ENCODE measurements around the gene DIP2C. TPM values are rescaled to one million over a fixed set of nuclear protein-coding genes. Genes with fewer than 3 reads are reported as not detected.

DIP2C gene
- total and polyA plus RNA-seq, 2 donors from 2014 or later, result 6.2 to 22.6 TPM

- FAIRE-seq (no peak), DNase-seq (peak in 1 of 5 donors; percentile 14)
Observed at GRCh38 chr10:409408-410040, 279.9 kb downstream of the DIP2C start.

GRCh38 chr10:408236-408635 is 281.2 kb downstream of the DIP2C start:
- Histone ChIP-seq H3K36me3 (ENCODE audit: control insufficient read depth in 2 of 3, insufficient read depth in 3 of 3, low read length in 3 of 3) (peaks cover 0 to 24% (median 9%) of the 10 kb centered on the region in 3 donors), H3K27me3 (ENCODE audit: control insufficient read depth, insufficient read depth, low read length) (no peaks in the 10 kb centered on the region), H3K4me3 (ENCODE audit: low read length in 3 of 3) (no peak overlapping the region), H3K9ac (ENCODE audit: low read length in 3 of 3) (no peak overlapping the region), H3K4me1 (ENCODE audit: control insufficient read depth in 2 of 3, insufficient read depth in 2 of 3, low read depth in 1 of 3, low read length in 3 of 3) (peaks cover 0 to 9% (median 2%) of the 10 kb centered on the region in 3 donors), H3K9me3 (ENCODE audit: control insufficient read depth in 2 of 3, insufficient read depth in 1 of 3, low read length in 3 of 3) (no peaks in the 10 kb centered on the region), H3K27ac (ENCODE audit: low read depth in 2 of 2, low read length in 2 of 2) (no peak overlapping the region)
- intact Hi-C loops (cut with DNase I), result no loop called here
- no peak for FAIRE-seq
- no peak for DNase-seq
- no peak for TF ChIP-seq CTCF (IDR thresholded peaks at IDR 0.05; ENCODE audit: borderline replicate concordance, extremely low read depth, insufficient read depth)

More at GRCh38 chr10:409408-410040, 279.9 kb downstream of the DIP2C start:
- H3K4me3 ChIP-seq (ENCODE audit: low read length in 3 of 3), result no peak overlapping the region
- no peaks in the 10 kb centered on the region for H3K9me3 ChIP-seq (ENCODE audit: control insufficient read depth in 2 of 3, insufficient read depth in 1 of 3, low read length in 3 of 3)
- peaks cover 0 to 9% (median 2%) of the 10 kb centered on the region in 3 donors for H3K4me1 ChIP-seq (ENCODE audit: control insufficient read depth in 2 of 3, insufficient read depth in 2 of 3, low read depth in 1 of 3, low read length in 3 of 3)
- intact Hi-C loops (cut with DNase I), result no loop called here
- no peak overlapping the region for H3K9ac ChIP-seq (ENCODE audit: low read length in 3 of 3)
- H3K36me3 ChIP-seq (ENCODE audit: control insufficient read depth in 2 of 3, insufficient read depth in 3 of 3, low read length in 3 of 3), result peaks cover 0 to 32% (median 9%) of the 10 kb centered on the region in 3 donors
- no peak overlapping the region for H3K27ac ChIP-seq (ENCODE audit: low read depth in 2 of 2, low read length in 2 of 2)
- no peaks in the 10 kb centered on the region for H3K27me3 ChIP-seq (ENCODE audit: control insufficient read depth, insufficient read depth, low read length)
- no peak for TF ChIP-seq CTCF (IDR thresholded peaks at IDR 0.05; ENCODE audit: borderline replicate concordance, extremely low read depth, insufficient read depth)

DNA sequence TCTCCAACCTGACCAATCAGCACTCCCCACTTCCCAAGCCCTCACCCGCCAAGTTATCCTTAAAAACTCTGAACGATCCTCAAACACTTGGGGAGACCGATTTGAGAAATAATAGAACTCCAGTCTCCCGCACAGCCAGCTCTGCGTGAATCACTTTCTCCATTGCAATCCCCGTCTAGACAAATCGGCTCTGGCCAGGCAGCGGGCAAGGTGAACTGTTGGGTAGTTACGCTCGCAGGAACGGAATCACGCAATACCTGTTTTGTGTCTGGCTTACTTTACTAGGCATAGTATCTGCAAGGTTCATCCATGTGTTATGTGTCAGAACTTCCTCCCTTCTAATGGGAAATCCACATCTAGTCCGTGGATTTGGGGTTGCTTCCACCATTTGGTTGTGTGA is 282.5 kb downstream of the DIP2C start:
- FAIRE-seq, result no peak

More for the DNA sequence above, 282.5 kb downstream of the DIP2C start:
- Histone ChIP-seq H3K9ac (ENCODE audit: low read length in 3 of 3) (no peak overlapping the region), H3K4me1 (ENCODE audit: control insufficient read depth in 2 of 3, insufficient read depth in 2 of 3, low read depth in 1 of 3, low read length in 3 of 3) (no peaks in the 10 kb centered on the region), H3K9me3 (ENCODE audit: control insufficient read depth in 2 of 3, insufficient read depth in 1 of 3, low read length in 3 of 3) (no peaks in the 10 kb centered on the region), H3K36me3 (ENCODE audit: control insufficient read depth in 2 of 3, insufficient read depth in 3 of 3, low read length in 3 of 3) (peaks cover 0 to 24% (median 9%) of the 10 kb centered on the region in 3 donors), H3K27me3 (ENCODE audit: control insufficient read depth, insufficient read depth, low read length) (no peaks in the 10 kb centered on the region), H3K27ac (ENCODE audit: low read depth in 2 of 2, low read length in 2 of 2) (no peak overlapping the region), H3K4me3 (ENCODE audit: low read length in 3 of 3) (no peak overlapping the region)
- intact Hi-C loops (cut with DNase I), result no loop called here
- no peak for TF ChIP-seq CTCF (IDR thresholded peaks at IDR 0.05; ENCODE audit: borderline replicate concordance, extremely low read depth, insufficient read depth)
- no peak for DNase-seq

Measured in kidney (tissue), 14 donors.